Thymus (tissue), 14 donors: ENCODE results near the gene CCDC170. TPM values are rescaled to one million over a fixed set of nuclear protein-coding genes. Genes with fewer than 3 reads are reported as not detected.
A peak's percentile ranks its signal among the peaks of the same experiment; 100 is the strongest.
"Not testable (repeated sequence)": the region's sequence is repeated elsewhere in the genome, so short reads cannot be mapped to it uniquely, and the experiment has no call there.

Experiments
- DNase-seq, 9 donors: peaks; one replicate each; pipeline ENCODE4 v3.0.0-alpha.2; 2013; ENCODE audit warnings: low spot score in 9 of 9, low read depth in 6 of 9, missing footprints in 1 of 9
- H3K27ac ChIP-seq, 2 donors: one replicate each; pipeline ENCODE4 v1.5.1; 2013; ENCODE audit warnings: control low read depth in 1 of 2, low read depth in 1 of 2, low read length in 1 of 2, mild to moderate bottlenecking in 1 of 2, moderate library complexity in 1 of 2
- H3K27me3 ChIP-seq, 2 donors: one replicate each; pipeline ENCODE4 v1.5.1; 2013; ENCODE audit warnings: low read length in 1 of 2; ENCODE audit not compliant: control insufficient read depth in 2 of 2, insufficient read depth in 1 of 2
- H3K36me3 ChIP-seq, 2 donors: one replicate each; pipeline ENCODE4 v1.5.1; 2013; ENCODE audit warnings: low read length in 1 of 2, mild to moderate bottlenecking in 1 of 2, moderate library complexity in 1 of 2; ENCODE audit not compliant: control insufficient read depth in 2 of 2, insufficient read depth in 2 of 2
- H3K4me1 ChIP-seq, 2 donors: one replicate each; pipeline ENCODE4 v1.5.1; 2013; ENCODE audit warnings: low read length in 2 of 2; ENCODE audit not compliant: control insufficient read depth in 2 of 2, insufficient read depth in 2 of 2
- H3K4me3 ChIP-seq, 2 donors: one replicate each; pipeline ENCODE4 v1.5.1; 2013; ENCODE audit warnings: low read length in 2 of 2, control low read depth in 1 of 2, mild to moderate bottlenecking in 1 of 2
- H3K9me3 ChIP-seq, 2 donors: one replicate each; pipeline ENCODE4 v1.5.1; 2013; ENCODE audit warnings: low read length in 1 of 2, mild to moderate bottlenecking in 1 of 2; ENCODE audit not compliant: control insufficient read depth in 2 of 2, insufficient read depth in 1 of 2
- WGBS: extraction: QIAGEN DNeasy Blood & Tissue Kit; methylation state at CpG from one replicate; pipeline ENCODE4 v1.1.7; 2013; 5-methylcytosine and 5-hydroxymethylcytosine counted together
- long read RNA-seq, 10 donors: transcript quantifications; one replicate each; lab custom pipeline, GENCODE V29; 2026
- polyA plus RNA-seq: library from polyadenylated mRNA; stranded (reverse); fragments of 200-250 nt; gene quantifications from one replicate; pipeline ENCODE4 v1.2.3, GENCODE V29; 2013
- total RNA-seq: library from RNA; stranded (reverse); fragments of 120-200 nt; gene quantifications from one replicate; pipeline ENCODE4 v1.2.4, GENCODE V29; 2013
- donor health status: healthy.

CCDC170 gene
- total RNA-seq, result 0.66 TPM
- polyA plus RNA-seq, result 0.21 TPM
- long read RNA-seq, donor 1, result 0 reads
- long read RNA-seq, donor 2, result 0 reads
- long read RNA-seq, donor 3, result 0 reads
- long read RNA-seq, donor 4, result 0 reads
- long read RNA-seq, donor 5, result 0 reads
- long read RNA-seq, donor 6, result 0 reads
- long read RNA-seq, donor 7, result 0 reads
- long read RNA-seq, donor 8, result 0 reads
- long read RNA-seq, donor 9, result 0 reads
- long read RNA-seq, donor 10, result 0 reads

- WGBS, result under 1% methylated on average over 58 of the region's 58 CpGs
- Histone ChIP-seq H3K4me3 (peak within 1 kb of the TSS; percentile 38 to 45), H3K9me3 (no peaks in the 10 kb centered on the region), H3K4me1 (peaks cover 3 to 13% of the 10 kb centered on the region in 2 donors), H3K27ac (no peak within 1 kb of the TSS), H3K36me3 (no peaks in the 10 kb centered on the region), H3K27me3 (peaks cover 24 to 38% of the 10 kb centered on the region in 2 donors)
- DNase-seq, result peak in 2 of 9 donors; percentile 17 to 27
Measured at GRCh38 chr6:151493804-151494234, at the start of gene CCDC170. Gene CCDC170, plus strand, starts transcription at chr6:151494017. Its CDS starts 112 bp downstream, at chr6:151494129.

GRCh38 chr6:151445482-151445881 lies 48.3 kb upstream of the CCDC170 start:
- DNase-seq, result no peak
- H3K36me3 ChIP-seq, result peaks cover 8 to 13% of the 10 kb centered on the region in 2 donors
- H3K4me1 ChIP-seq, result no peaks in the 10 kb centered on the region
- whole genome bisulfite sequencing, result 92% methylated on average over 5 of the region's 5 CpGs
- no peaks in the 10 kb centered on the region for H3K27me3 ChIP-seq
- H3K4me3 ChIP-seq, result no peak overlapping the region
- no peak overlapping the region for H3K27ac ChIP-seq
- H3K9me3 ChIP-seq, result no peaks in the 10 kb centered on the region

GRCh38 chr6:151447237-151447636 lies 46.6 kb upstream of the CCDC170 start:
- H3K4me3 ChIP-seq, result no peak overlapping the region
- DNase-seq, result no peak
- H3K27ac ChIP-seq, result no peak overlapping the region
- H3K4me1 ChIP-seq, result peaks cover 0 to 3% of the 10 kb centered on the region in 2 donors
- peaks cover 8 to 13% of the 10 kb centered on the region in 2 donors for H3K36me3 ChIP-seq
- H3K9me3 ChIP-seq, result no peaks in the 10 kb centered on the region
- no peaks in the 10 kb centered on the region for H3K27me3 ChIP-seq
- 99% methylated on average over 4 of the region's 4 CpGs for WGBS

- peaks cover 4 to 8% of the 10 kb centered on the region in 2 donors for H3K36me3 ChIP-seq
- H3K27me3 ChIP-seq, result no peaks in the 10 kb centered on the region
- no peak overlapping the region for H3K27ac ChIP-seq
- no peaks in the 10 kb centered on the region for H3K9me3 ChIP-seq
- no peak for DNase-seq
- H3K4me1 ChIP-seq, result peaks cover 3% of the 10 kb centered on the region in 2 donors
- H3K4me3 ChIP-seq, result no peak overlapping the region
- 96% methylated on average over 12 of the region's 12 CpGs for WGBS
Measured at GRCh38 chr6:151448623-151449022, 45.2 kb upstream of the CCDC170 start.

GRCh38 chr6:151450928-151451327 lies 42.9 kb upstream of the CCDC170 start:
- H3K4me1 ChIP-seq, H3K9me3 ChIP-seq, H3K27me3 ChIP-seq, H3K36me3 ChIP-seq, DNase-seq, H3K27ac ChIP-seq: not testable (repeated sequence)
- H3K4me3 ChIP-seq, result peak overlapping the region; percentile 78 to 93
- WGBS, result 77% methylated on average over 6 of the region's 6 CpGs

GRCh38 chr6:151451417-151451949 lies 42.3 kb upstream of the CCDC170 start:
- Histone ChIP-seq H3K4me3 (peak overlapping the region; percentile 78 to 93), H3K27ac (peak overlapping the region; percentile 39 to 86), H3K9me3 (no peaks in the 10 kb centered on the region), H3K4me1 (peaks cover 3 to 5% of the 10 kb centered on the region in 2 donors), H3K36me3 (no peaks in the 10 kb centered on the region), H3K27me3 (no peaks in the 10 kb centered on the region)
- DNase-seq, result peak in 1 of 9 donors; percentile 3
- WGBS, result 2% methylated on average over 22 of the region's 22 CpGs

- Histone ChIP-seq H3K36me3 (peaks cover 0 to 4% of the 10 kb centered on the region in 2 donors), H3K9me3 (no peaks in the 10 kb centered on the region), H3K4me3 (peak within 1 kb of the TSS; percentile 78 to 93), H3K4me1 (peaks cover 3 to 5% of the 10 kb centered on the region in 2 donors), H3K27ac (peak within 1 kb of the TSS; percentile 86 to 87), H3K27me3 (no peaks in the 10 kb centered on the region)
- under 1% methylated on average over 74 of the region's 74 CpGs for WGBS
- DNase-seq, result peak; percentile 99 to 100 (median 100)
Measured at GRCh38 chr6:151451950-151452749, 41.7 kb upstream of the CCDC170 start, which contains the start of gene RMND1. Gene RMND1, minus strand, starts transcription at chr6:151452126. Its CDS starts 6,315 bp downstream, at chr6:151445811.

GRCh38 chr6:151452750-151453427 lies 40.9 kb upstream of the CCDC170 start:
- peak in 3 of 9 donors; percentile 3 to 37 (median 21) for DNase-seq
- Histone ChIP-seq H3K36me3 (peaks cover 0 to 7% of the 10 kb centered on the region in 2 donors), H3K4me3 (peak overlapping the region; percentile 78 to 93), H3K27ac (peak overlapping the region; percentile 81 to 87), H3K4me1 (peaks cover 3 to 5% of the 10 kb centered on the region in 2 donors), H3K27me3 (no peaks in the 10 kb centered on the region), H3K9me3 (no peaks in the 10 kb centered on the region)
- WGBS, result 2% methylated on average over 24 of the region's 24 CpGs
